Measurements from ENCODE around the gene PRG2.
A peak's percentile ranks its signal among the peaks of the same experiment; 100 is the strongest.
"Not testable (repeated sequence)": the region's sequence is repeated elsewhere in the genome, so short reads cannot be mapped to it uniquely, and the experiment has no call there.

The PRG2 gene

GRCh38 chr11:57368106-57368844 is 22.2 kb downstream of the PRG2 start:
- no peak for DNase-seq (ENCODE audit: low spot score)

GRCh38 chr11:57364851-57365660 is 25.4 kb downstream of the PRG2 start:
- no peak for DNase-seq (ENCODE audit: low spot score)

- no peak for DNase-seq (ENCODE audit: low spot score)
These were observed 27.0 kb downstream of the PRG2 start for GRCh38 chr11:57363131-57364080.

- DNase-seq (ENCODE audit: low spot score), result no peak
These were observed 28.5 kb downstream of the PRG2 start for GRCh38 chr11:57361926-57362325.

- DNase-seq (ENCODE audit: low spot score), result not testable (repeated sequence)
These were observed 29.0 kb downstream of the PRG2 start for GRCh38 chr11:57361420-57361819.

GRCh38 chr11:57360991-57361390 is 29.5 kb downstream of the PRG2 start:
- no peak for DNase-seq (ENCODE audit: low spot score)

- no peak for DNase-seq (ENCODE audit: low spot score)
These were observed 30.4 kb downstream of the PRG2 start for GRCh38 chr11:57359896-57360690.

GRCh38 chr11:57359396-57359795 is 31.1 kb downstream of the PRG2 start:
- no peak for DNase-seq (ENCODE audit: low spot score)

GRCh38 chr11:57358991-57359390 is 31.5 kb downstream of the PRG2 start:
- no peak for DNase-seq (ENCODE audit: low spot score)

- no peak for DNase-seq (ENCODE audit: low spot score)
These were observed 31.9 kb downstream of the PRG2 start for GRCh38 chr11:57358543-57358961.

- no peak for DNase-seq (ENCODE audit: low spot score)
These were observed 32.6 kb downstream of the PRG2 start for GRCh38 chr11:57357856-57358255.

- DNase-seq (ENCODE audit: low spot score), result no peak
These were observed 33.1 kb downstream of the PRG2 start for GRCh38 chr11:57357310-57357709.

- DNase-seq (ENCODE audit: low spot score), result no peak
These were observed 34.2 kb downstream of the PRG2 start for GRCh38 chr11:57356268-57356667.

GRCh38 chr11:57354699-57355098 is 35.8 kb downstream of the PRG2 start:
- DNase-seq (ENCODE audit: low spot score), result no peak

GRCh38 chr11:57353852-57354251 is 36.6 kb downstream of the PRG2 start:
- DNase-seq (ENCODE audit: low spot score), result no peak

- no peak for DNase-seq (ENCODE audit: low spot score)
These were observed 37.0 kb downstream of the PRG2 start for GRCh38 chr11:57353446-57353845.

GRCh38 chr11:57353036-57353435 is 37.4 kb downstream of the PRG2 start:
- no peak for DNase-seq (ENCODE audit: low spot score)

GRCh38 chr11:57349491-57350274 is 40.8 kb downstream of the PRG2 start:
- DNase-seq (ENCODE audit: low spot score), result peak; percentile 64

- no peak for DNase-seq (ENCODE audit: low spot score)
These were observed 41.7 kb downstream of the PRG2 start for GRCh38 chr11:57348636-57349313.

GRCh38 chr11:57348052-57348451 is 42.4 kb downstream of the PRG2 start:
- no peak for DNase-seq (ENCODE audit: low spot score)

Data from HuH-7.5 (cell line).